ENCODE data around the gene JARID2.

Gene JARID2

DNA sequence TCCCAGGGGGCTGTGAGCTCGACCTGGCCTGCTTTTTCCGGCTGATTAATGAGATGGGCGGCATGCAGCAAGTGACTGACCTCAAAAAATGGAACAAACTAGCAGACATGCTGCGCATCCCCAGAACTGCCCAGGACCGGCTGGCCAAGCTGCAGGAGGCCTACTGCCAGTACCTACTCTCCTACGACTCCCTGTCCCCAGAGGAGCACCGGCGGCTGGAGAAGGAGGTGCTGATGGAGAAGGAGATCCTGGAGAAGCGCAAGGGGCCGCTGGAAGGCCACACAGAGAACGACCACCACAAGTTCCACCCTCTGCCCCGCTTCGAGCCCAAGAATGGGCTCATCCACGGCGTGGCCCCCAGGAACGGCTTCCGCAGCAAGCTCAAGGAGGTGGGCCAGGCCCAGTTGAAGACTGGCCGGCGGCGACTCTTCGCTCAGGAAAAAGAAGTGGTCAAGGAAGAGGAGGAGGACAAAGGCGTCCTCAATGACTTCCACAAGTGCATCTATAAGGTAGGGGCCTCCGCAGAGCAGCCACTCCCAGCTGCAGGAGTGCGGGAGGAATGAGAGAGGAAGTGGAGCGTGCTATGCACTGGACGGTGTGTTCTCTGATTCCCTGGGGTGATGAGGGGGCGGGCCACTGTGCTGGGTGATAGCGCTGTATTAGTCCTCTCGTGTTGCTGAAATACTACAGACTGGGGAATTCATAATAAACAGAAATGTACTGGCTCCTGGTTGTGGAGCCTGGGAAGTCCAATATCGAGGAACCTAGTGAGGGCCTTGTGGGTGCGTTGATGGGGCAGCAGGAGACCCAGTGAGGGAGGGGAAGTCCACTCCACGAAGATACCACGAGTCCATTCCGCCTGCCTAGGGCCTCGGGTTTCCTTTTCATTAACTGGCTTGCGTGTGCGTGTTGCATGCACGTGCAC lies 255.3 kb downstream of the JARID2 start:
- DNase-seq = peak; percentile 11

DNA sequence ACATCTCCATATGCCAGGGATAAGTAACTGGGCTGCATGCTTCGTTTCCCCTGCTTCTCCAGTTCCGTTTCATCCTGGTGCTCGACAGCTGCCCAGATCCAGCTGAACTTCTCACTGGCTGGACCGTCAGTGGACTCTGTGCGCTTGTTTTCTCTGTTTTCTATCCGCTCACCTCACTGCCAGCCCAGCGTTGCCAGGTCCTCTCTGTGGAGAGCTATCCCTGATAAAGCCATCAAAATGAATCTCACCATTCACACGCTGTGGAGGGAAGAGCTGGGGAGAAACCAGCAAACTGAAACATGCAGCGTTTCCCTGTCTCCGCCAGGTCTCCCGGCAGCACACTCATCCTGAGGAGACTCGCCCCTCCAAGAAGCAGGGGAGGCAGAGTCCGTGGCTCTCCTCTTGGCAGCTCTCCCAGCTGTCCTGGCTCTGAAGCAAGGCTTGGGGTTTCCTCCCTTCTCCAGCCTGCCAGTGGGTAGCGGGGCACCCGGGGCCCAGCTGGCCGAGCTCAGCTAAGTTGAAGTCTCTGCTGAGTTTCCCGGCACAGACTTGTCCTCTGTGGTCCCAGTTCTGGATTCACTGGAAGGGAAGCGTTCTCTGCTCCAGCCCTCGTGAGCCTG lies 256.1 kb downstream of the JARID2 start:
- DNase-seq = peak; percentile 7

DNA sequence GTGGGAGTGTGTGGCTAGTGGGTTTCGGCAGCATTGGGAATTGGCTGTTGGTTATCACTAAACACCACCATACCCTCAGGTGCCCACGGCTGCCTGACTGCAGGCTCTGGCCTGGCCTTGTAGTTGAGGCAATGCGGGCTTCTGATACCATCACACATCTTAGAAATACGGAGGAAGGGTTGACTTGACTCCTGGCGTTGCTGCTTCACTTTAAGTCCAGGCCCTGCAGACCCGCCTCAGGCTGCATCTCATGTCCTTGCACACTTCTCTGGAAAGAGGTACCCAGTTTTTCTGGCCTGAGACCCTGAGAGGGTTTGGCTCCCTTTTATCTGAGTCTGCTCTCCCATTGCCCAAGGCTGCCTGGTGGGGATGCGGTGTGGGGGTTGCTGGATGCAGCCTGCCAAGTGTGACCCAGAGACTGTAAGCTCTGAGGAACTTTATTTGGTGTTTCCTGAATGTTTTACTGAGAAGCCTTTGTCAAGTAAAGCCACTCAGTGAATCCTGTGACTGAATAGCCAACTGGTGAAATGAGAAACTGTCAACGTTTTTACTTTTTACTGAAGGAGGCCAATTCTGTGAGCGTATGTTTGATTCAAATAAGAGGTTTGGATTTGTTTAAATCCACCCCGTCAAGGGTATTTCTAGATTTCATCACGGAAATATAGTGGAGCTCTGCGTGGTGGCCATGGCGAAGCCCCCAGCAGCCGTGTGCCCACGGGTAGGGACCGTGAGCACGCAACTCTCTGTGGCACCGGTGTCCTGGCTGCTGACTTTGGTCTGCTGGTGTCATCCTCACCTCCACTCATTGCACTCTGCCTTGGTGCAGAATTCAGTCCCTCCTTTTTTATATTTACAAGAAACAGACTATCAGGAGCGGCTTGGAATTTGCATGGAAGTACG lies 256.8 kb downstream of the JARID2 start:
- DNase-seq = peak; percentile 9

DNA sequence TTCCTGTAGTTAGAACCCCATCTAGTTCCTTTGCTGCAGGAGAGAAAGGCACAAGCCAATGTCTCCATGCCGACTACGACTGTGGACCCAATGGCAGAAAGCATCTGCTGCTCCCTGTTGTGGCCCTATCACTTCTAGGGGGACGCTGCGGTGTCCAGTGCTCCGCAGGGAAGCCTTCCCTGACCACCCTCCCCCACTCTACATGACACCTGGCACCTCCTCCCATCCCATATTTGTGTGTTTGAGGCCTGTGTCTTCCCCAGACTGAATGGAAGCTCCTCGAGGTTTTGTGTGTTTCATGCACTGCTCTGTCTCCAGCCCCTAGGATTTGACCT lies 257.4 kb downstream of the JARID2 start:
- DNase-seq = peak; percentile 1

DNA sequence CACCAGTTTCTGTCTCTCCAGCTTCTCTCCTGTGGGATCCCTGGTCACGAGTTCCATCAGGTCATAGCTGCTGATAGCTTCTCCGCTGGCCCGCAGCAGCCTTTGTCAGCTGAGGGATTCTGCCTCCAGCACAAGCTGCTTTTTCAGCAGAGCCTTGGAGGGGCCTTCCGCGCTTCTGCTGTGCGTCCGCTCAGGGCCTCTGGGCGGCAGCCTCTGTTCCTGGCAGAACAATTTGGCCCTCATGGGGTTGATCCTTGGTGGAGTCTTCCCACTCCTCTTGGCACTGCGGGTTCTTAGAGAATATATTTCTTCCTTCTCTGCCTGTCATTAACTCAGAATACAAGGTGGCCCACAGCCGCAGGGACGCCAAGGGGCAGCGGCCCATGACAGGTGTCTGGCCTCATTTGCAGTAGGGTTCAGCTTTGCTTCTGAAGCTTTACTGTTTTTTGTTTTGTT lies 258.2 kb downstream of the JARID2 start:
- peak; percentile 6 for DNase-seq

DNA sequence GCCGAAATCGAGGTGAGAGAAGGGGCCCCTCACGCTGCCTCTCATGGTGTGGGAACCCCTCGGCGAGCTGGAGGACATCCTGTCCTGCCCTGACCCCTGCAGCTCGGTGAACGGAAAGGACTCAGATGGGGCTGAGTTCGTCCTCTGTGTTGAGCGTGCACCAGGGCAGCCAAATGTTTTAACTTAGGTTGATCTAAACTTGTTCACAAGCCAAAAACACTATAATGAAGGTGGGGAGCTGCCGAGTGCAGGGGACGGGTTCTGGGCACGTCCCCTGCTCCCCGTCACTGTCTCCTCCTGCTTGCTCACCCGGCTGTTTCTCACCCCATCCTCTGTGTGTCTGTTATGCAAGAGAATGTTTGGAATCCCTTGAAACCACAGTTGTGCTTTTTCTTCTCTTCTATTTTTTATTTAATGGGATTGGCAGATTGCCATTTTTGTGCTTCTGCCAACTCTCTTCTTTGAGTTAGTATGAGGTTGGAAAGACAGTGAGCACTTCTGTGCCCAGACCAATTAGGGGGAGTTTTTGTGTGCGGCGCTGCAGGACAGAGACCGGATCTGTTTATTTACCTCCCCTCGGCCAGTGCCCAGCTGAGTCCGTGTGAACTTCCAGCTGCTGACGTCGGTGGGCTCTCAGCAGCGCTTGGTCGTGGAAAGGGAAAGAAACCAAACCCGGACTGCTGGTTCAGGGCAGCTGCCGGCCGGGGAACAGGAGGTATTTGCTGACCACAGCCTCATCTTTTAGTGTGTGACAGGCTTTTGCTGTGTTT lies 258.9 kb downstream of the JARID2 start:
- peak; percentile 10 for DNase-seq

DNA sequence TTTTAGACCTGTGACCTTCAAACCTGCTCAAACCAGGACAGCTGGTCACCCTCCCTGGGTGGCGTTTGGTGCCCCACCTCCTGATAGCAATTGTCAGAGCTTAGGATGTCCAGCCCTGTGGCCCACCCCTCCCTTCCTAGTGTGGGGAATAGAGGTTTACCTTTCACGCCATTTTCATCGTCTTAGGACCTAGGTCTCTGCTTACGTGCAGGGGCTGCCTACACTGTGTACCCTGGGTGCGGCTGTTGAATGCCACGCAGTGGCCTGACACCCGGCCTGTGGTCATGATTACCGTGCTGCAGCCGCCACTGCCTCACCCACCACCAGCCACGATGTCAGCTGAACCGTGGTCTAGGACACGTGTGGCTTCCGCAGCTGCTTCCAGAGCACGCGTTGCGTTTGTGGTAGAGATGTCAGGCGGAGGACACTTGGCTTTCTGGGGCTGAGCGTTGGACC lies 259.6 kb downstream of the JARID2 start:
- peak; percentile 13 for DNase-seq

DNA sequence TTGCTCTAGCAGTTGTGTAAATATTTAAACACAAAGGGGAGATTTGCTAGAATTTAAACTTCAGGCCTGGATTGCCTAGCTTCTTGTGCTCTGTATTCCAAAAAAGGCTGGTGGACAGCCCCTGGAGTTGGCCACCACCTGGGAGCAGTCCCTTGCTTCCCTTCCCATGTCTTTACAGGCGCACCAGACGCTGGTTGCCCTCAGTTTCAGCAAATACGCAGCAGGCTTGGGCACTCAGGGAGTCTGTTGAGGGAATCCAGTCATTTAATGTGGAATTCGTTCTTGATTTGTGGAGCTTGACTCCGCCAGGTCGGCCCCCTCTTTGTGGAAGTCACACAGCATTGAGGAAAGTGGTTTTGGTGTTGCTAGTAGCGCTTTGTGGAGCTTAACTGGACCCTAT lies 260.2 kb downstream of the JARID2 start:
- DNase-seq = peak; percentile 1

DNA sequence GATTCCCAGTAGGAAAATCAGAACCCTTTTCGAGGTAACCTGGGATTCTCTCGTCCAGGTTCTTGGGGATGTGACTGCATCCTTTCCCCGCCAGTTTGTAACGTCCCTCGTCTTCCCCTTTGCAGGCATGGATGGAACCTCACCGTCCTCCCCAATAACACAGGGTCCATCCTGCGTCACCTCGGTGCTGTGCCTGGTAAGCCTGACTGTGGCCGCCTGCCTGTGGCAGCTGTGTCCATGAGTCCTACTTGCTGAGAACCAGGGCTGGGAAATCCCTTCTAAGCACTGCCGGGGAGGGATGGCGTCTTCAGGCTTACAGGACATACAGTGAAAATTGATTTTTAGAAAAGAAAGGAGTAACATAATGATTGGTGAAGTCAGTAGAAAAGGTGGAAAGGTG lies 261.4 kb downstream of the JARID2 start:
- DNase-seq = peak; percentile 5

DNA sequence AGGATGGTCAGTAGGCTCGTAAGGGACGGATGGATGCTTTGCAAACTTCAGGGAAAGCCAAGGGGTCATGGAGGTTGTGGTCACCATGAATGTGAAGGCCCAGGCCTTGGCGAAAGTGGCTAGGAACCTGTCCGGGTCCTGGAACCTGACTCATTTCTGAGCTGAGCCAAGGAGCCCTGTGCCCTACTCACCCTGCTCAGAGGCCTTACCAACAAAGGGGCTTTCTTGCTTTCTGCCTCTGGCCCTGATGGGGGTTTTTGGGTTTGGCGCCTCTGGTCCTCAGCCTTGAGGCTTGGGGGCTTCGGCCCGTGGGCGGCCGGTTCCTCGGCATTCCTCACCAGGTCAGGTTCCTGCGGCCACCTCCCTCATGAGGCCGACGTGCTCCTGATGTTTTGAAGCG lies 261.9 kb downstream of the JARID2 start:
- DNase-seq = peak; percentile 9

DNA sequence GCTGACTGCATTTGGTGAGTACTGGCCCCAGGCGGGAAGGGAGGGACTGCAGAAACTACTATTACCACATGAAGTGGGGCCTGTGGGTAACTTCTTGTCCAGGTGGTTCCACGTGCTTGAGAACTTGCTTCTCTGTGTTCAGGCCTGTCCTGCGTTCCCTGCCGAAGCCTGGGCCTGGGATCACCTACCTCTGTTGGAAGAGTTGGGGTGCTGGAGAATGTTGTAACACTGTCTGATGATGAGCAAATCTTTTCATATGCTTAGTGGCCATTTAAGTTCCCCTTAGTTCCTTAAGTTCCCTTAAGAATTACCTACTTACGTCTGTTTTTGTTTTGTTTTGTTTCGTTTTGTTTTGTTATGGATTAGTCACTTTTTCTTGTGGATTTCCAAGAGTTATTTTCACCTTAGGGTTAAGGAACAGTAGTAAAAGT lies 262.6 kb downstream of the JARID2 start:
- peak; percentile 9 for DNase-seq

DNA sequence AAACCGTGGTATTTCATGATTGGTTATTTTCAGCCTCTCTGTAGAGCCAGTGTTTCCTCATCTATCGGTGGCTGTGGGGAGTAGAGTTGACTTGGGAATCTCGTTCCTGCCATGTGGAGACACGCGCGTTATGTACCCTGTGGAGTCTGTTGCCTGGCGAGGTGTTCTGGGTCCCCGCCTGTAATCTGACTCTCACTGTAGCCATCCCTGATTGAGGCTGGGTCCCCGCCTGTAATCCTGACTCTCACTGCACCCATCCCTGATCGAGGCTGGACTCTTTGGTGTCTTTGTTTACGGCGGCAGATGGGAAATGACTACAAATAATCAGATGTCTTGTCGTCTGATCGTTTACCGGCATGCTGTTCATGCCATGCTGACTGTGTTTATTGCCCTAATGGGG lies 263.1 kb downstream of the JARID2 start:
- no peak for DNase-seq

DNA sequence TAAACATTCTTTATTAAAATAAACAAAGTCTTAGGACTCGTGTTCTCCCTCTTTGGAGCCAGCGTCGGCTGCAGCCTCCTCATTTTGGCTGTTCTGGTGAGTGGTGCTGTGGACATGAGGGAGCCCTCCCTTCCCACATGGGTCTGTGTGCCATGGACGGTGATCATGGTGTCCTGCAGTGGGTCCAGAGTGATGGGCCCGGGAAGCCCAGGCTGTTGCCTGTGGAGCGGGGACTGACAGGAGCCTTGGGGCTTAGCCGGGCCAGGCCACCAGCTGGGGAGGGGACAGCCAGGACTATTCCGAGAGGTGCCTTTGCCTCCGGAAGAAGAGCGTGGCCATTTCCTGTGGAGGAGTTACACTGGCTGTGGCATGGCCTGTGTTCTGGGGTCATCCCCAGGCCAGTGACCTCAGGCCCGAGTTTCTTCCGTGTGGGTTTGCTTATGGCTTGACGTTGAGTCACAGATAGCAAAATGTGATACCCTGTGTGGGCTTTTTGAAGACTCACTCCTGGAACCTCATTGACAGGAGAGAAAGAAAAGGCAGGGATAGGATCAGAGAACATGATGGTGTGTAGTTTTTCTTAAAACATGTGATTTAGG lies 263.6 kb downstream of the JARID2 start:
- no peak for DNase-seq

DNA sequence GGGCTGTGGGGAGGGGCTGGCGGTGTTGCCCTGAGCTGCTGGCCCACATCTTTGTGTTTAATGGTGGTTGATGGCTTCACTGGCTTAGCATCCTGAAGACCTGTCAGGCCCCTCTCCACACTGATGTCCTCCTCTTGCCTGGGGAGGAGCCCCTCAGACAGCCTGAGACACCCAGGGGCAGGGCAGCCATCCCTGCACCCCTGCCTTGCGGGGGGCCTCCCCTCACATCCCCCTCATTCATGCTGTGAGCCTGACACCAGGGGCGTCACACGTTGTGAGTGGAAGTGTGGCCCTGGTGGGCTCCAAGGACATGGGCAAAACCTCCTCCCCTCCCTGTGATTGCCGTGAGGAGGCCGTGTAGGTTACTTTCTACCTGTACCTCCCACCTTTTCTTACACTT lies 264.3 kb downstream of the JARID2 start:
- no peak for DNase-seq

DNA sequence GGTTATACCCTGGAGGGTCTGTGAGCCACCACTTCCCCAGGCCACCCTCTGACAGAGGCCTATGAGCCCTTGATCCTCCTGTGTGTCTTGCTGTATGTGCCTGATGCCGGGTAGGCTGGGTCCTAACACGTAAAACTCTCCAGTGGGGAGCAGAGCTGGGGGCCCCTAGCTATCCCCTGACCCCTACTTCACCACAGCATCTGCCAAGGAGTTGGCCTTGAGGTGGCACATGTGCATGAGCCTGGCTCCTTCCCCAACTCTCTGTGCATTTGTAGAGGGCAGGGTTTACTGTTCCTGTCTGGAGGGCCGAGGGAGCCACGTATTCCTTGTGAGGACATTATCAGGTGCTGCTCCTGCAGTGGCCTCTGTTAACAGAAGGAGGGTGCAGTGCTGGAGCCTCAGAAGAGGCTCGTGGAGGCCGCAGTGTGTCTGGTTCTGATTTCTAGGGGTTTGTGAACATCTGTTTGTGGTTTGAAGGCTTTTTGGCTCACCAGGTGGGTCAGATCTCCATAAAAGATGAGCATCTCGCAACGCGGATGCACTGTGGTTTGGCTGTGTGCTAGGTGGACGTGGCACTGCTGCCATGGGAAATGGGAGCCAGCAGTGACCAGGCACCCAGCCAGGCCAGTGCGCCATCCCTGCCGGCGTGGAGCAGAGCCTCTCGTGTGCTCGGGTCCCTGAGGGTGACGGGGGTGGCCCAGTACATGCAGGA lies 264.8 kb downstream of the JARID2 start:
- DNase-seq = no peak

DNA sequence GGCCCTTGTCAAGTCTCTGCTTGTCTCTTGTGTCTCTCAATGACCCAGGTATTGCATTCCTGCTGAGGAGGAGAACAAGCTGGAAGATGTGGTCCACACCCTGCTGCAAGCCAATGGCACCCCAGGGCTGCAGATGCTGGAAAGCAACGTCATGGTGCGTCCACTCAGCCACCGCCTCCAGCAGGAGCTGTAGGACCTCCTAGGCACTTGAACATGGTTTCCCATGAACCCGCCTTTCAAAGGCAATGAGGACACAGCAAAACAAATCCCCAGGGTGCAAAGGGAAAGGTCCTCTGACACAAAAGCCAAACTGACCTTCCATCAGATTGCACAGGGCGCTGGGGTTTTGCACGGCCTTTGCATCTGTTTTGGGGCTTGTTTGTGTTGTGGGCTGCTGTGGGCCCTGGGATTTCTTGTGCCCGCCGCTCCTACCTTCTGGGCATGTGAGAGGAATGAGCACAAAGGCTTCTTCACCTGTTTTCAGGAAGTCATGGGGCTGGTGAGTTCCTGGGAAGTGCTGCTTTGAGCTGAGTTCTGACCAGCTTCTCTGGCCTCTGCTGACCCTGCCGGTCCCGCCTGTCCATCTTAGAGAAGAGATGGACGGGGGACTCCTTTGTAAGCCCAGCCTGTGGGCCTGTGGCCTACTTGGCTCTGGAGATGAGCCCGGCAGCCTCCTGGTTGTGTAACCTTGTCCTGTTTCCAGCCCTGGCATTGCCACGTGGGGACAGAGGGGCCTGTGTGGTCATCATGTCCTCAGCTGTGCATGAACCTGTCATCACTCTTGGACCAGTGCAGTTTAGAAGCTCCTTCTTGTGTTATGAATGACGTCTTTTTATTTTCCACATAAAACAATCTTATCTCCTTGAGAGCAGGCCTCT lies 265.6 kb downstream of the JARID2 start:
- DNase-seq = no peak

DNA sequence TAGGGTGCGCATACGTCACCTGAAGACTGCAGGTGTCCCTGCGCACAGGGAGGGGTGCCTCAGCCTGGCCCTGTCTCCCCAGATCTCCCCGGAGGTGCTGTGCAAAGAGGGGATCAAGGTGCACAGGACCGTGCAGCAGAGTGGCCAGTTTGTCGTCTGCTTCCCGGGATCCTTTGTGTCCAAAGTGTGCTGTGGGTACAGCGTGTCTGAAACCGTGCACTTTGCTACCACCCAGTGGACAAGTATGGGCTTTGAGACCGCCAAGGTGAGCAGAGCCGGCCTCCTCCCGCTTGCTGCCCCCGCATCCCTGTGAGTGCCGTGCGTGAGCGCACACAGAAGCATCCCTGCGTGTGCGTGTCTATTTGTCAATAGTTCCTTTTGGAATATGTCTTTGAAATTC lies 266.3 kb downstream of the JARID2 start:
- DNase-seq = no peak

DNA sequence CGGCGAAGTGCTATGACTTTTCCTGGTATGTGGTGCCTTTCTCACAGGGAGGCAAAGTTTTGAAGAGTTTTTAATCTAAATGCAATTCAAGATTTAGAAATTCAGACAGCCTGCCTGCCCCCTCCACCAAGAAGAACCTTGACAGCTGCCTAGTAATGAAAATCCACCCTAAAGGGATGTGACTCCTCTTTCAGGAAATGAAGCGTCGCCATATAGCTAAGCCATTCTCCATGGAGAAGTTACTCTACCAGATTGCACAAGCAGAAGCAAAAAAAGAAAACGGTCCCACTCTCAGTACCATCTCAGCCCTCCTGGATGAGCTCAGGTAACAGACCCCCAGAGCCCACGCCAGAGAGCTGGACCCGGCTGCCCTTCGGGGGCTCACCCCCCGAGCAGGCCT lies 266.9 kb downstream of the JARID2 start:
- no peak for DNase-seq

DNA sequence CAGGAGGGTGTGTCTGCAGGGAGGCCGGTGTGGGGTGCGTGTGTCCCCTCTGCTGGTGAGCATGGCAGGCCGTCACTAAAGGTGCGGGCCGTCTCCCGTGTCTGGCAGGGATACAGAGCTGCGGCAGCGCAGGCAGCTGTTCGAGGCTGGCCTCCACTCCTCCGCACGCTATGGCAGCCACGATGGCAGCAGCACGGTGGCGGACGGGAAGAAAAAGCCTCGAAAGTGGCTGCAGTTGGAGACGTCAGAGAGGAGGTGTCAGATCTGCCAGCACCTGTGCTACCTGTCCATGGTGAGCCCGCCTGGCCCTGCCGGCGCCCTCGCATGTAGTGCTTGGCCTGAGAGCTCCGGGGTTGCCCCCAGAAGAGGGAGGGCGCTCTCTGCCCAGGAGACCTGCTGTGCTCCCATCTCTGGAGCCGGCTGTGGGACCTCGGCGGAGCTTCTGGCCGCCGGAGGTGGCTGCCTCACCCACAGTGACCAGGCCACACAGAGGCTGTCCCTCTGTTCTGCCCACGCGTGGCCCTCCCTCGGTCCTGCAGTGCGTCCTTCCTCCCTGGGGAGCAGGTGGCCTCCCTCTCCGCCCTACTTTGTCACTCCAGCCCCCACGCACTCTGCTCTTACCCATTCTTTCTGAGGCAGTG lies 267.4 kb downstream of the JARID2 start:
- DNase-seq = no peak
